ENCODE results near the gene KCNIP4. TPM values are rescaled to one million over a fixed set of nuclear protein-coding genes. Genes with fewer than 3 reads are reported as not detected.

Gene KCNIP4
- total and polyA plus RNA-seq, 2 donors (not counting 1 experiment from before 2014, with no cell fraction given) = not detected

DNA sequence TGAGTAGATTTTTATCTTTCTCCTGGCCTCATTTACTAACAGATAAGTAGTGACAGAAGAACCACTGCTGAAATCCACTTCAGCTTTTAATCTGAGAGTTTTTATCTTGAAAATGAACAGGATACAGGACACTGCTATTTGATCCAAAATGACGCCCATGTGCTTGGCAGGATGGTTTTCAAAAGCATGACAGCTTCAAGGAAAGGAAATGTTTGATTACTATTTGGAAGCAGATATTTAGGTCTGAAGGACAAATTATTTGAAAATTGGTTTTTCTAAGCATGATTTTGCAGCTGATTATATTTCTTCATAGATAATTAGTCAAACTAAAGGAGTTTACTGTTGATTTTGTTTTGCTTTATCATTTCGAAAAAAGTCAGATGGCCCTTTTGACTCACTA is 1237.2 kb downstream of the KCNIP4 start:
- CTCF ChIA-PET = no interaction called here
- no peak overlapping the region for H3K27ac Mint-ChIP-seq
- Histone ChIP-seq H3K79me2 (ENCODE audit: control insufficient read depth, insufficient read depth, low read length) (no peaks in the 10 kb centered on the region), H3K4me1 (ENCODE audit: control insufficient read depth in 2 of 2, insufficient read depth in 2 of 2, low read length in 2 of 2) (no peaks in the 10 kb centered on the region), H3K27ac (ENCODE audit: low read length in 2 of 2) (no peak overlapping the region), H4K20me1 (ENCODE audit: control insufficient read depth, insufficient read depth, low read length, poor library complexity, severe bottlenecking) (no peaks in the 10 kb centered on the region), H3K27me3 (replicated peaks in 1 of 4; ENCODE audit: control extremely low read depth in 1 of 4, control insufficient read depth in 3 of 4, insufficient read depth in 4 of 4, low read length in 3 of 4) (no peaks in the 10 kb centered on the region), H2AFZ (ENCODE audit: insufficient read depth, low read depth, low read length, poor library complexity, severe bottlenecking) (no peak overlapping the region), H3K9ac (ENCODE audit: low read length) (no peak overlapping the region), H3K4me2 (replicated peaks; ENCODE audit: low read depth, low read length, poor library complexity, severe bottlenecking) (no peak overlapping the region), H3K9me3 (ENCODE audit: control extremely low read depth in 1 of 3, control insufficient read depth in 2 of 3, insufficient read depth in 1 of 3, low read length in 2 of 3) (no peaks in the 10 kb centered on the region), H3K4me3 (ENCODE audit: control extremely low read depth in 1 of 5, extremely low read depth in 1 of 5, insufficient read depth in 1 of 5, low read depth in 2 of 5, low read length in 4 of 5) (no peak overlapping the region), H3K36me3 (replicated peaks in 1 of 2; ENCODE audit: control extremely low read depth in 1 of 2, control insufficient read depth in 1 of 2, extremely low read depth in 1 of 2, insufficient read depth in 2 of 2, low read length in 1 of 2) (peaks cover 8 to 17% of the 10 kb centered on the region in 2 experiments)
- WGBS (ENCODE audit: insufficient coverage) = 100% methylated on average over 1 of the region's 2 CpGs
- no peaks in the 10 kb centered on the region for H3K9me3 Mint-ChIP-seq (ENCODE audit: insufficient read depth)
- H3K27me3 Mint-ChIP-seq = no peaks in the 10 kb centered on the region
- intact Hi-C loops (cut with micrococcal nuclease) = no loop called here
- POLR2A ChIA-PET = no interaction called here
- TF ChIP-seq, protein P1, sequence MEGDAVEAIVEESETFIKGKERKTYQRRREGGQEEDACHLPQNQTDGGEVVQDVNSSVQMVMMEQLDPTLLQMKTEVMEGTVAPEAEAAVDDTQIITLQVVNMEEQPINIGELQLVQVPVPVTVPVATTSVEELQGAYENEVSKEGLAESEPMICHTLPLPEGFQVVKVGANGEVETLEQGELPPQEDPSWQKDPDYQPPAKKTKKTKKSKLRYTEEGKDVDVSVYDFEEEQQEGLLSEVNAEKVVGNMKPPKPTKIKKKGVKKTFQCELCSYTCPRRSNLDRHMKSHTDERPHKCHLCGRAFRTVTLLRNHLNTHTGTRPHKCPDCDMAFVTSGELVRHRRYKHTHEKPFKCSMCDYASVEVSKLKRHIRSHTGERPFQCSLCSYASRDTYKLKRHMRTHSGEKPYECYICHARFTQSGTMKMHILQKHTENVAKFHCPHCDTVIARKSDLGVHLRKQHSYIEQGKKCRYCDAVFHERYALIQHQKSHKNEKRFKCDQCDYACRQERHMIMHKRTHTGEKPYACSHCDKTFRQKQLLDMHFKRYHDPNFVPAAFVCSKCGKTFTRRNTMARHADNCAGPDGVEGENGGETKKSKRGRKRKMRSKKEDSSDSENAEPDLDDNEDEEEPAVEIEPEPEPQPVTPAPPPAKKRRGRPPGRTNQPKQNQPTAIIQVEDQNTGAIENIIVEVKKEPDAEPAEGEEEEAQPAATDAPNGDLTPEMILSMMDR (IDR thresholded peaks at IDR 0.05) = no peak
- TF ChIP-seq EZH2 (IDR thresholded peaks at IDR 0.05; ENCODE audit: borderline replicate concordance, insufficient read depth, low read depth, low read length, poor library complexity, severe bottlenecking) = no peak
- no peaks in the 10 kb centered on the region for H3K4me1 Mint-ChIP-seq
- no peak overlapping the region for H3K4me3 Mint-ChIP-seq
- ATAC-seq (ENCODE audit: low read depth) (no peak), DNase-seq (no peak)

GRCh38 chr4:20700007-20700761 is 1248.4 kb downstream of the KCNIP4 start, which contains the start of gene PACRGL:
PACRGL (plus strand) TSS chr4:20700458; CDS start chr4:20704482, 4,024 bp downstream.
- peaks cover 25% of the 10 kb centered on the region for H3K4me1 Mint-ChIP-seq
- H3K9ac ChIP-seq (ENCODE audit: low read length) = peak within 1 kb of the TSS; percentile 92
- no peak for TF ChIP-seq EZH2 (IDR thresholded peaks at IDR 0.05; ENCODE audit: borderline replicate concordance, insufficient read depth, low read depth, low read length, poor library complexity, severe bottlenecking)
- TF ChIP-seq, protein P1 (IDR thresholded peaks at IDR 0.05) = no peak

More at GRCh38 chr4:20700007-20700761, 1248.4 kb downstream of the KCNIP4 start, which contains the start of gene PACRGL:
- H4K20me1 ChIP-seq (ENCODE audit: control insufficient read depth, insufficient read depth, low read length, poor library complexity, severe bottlenecking) = no peaks in the 10 kb centered on the region
- H3K27ac ChIP-seq (ENCODE audit: low read length in 2 of 2) = peak within 1 kb of the TSS; percentile 65 to 83
- WGBS (ENCODE audit: insufficient coverage) = under 1% methylated on average over 57 of the region's 60 CpGs
- H3K79me2 ChIP-seq (ENCODE audit: control insufficient read depth, insufficient read depth, low read length) = no peaks in the 10 kb centered on the region
- H2AFZ ChIP-seq (ENCODE audit: insufficient read depth, low read depth, low read length, poor library complexity, severe bottlenecking) = peak within 1 kb of the TSS; percentile 83
- peak within 1 kb of the TSS; percentile 73 for H3K4me2 ChIP-seq (replicated peaks; ENCODE audit: low read depth, low read length, poor library complexity, severe bottlenecking)
- ATAC-seq (ENCODE audit: low read depth) = peak; percentile 96
- H3K4me3 Mint-ChIP-seq = peak within 1 kb of the TSS; percentile 97
- peak; percentile 96 for DNase-seq
- H3K9me3 ChIP-seq (ENCODE audit: control extremely low read depth in 1 of 3, control insufficient read depth in 2 of 3, insufficient read depth in 1 of 3, low read length in 2 of 3) = no peaks in the 10 kb centered on the region
- intact Hi-C loops (cut with micrococcal nuclease) = no loop called here
- peaks cover 3 to 8% of the 10 kb centered on the region in 2 experiments for H3K36me3 ChIP-seq (replicated peaks in 1 of 2; ENCODE audit: control extremely low read depth in 1 of 2, control insufficient read depth in 1 of 2, extremely low read depth in 1 of 2, insufficient read depth in 2 of 2, low read length in 1 of 2)
- POLR2A ChIA-PET = no interaction called here
- no peaks in the 10 kb centered on the region for H3K9me3 Mint-ChIP-seq (ENCODE audit: insufficient read depth)
- H3K27me3 Mint-ChIP-seq = peaks cover 6% of the 10 kb centered on the region
- H3K4me1 ChIP-seq (ENCODE audit: control insufficient read depth in 2 of 2, insufficient read depth in 2 of 2, low read length in 2 of 2) = peaks cover 11 to 15% of the 10 kb centered on the region in 2 donors
- peaks cover 0 to 7% (median 0%) of the 10 kb centered on the region in 4 experiments for H3K27me3 ChIP-seq (replicated peaks in 1 of 4; ENCODE audit: control extremely low read depth in 1 of 4, control insufficient read depth in 3 of 4, insufficient read depth in 4 of 4, low read length in 3 of 4)
- CTCF ChIA-PET = interaction anchor here (1.3 to 5.2 kb wide), 2 partner anchors 15 to 17 kb away, joined by 3 to 22 read pairs; no protein-coding TSS in a partner anchor
- peak within 1 kb of the TSS; percentile 62 to 95 (median 80) for H3K4me3 ChIP-seq (ENCODE audit: control extremely low read depth in 1 of 5, extremely low read depth in 1 of 5, insufficient read depth in 1 of 5, low read depth in 2 of 5, low read length in 4 of 5)
- peak within 1 kb of the TSS; percentile 94 for H3K27ac Mint-ChIP-seq
